GM19025 (cell line): ENCODE measurements around the gene ZGLP1.
A peak's percentile ranks its signal among the peaks of the same experiment; 100 is the strongest.

Source experiments
- ATAC-seq: cut with Tn5 transposase; IDR thresholded peaks from one replicate; pipeline ENCODE4 v1.9.1; 2021; ENCODE audit warnings: mild to moderate bottlenecking, low read depth, moderate library complexity; ENCODE audit not compliant: unreplicated experiment

Gene ZGLP1

DNA sequence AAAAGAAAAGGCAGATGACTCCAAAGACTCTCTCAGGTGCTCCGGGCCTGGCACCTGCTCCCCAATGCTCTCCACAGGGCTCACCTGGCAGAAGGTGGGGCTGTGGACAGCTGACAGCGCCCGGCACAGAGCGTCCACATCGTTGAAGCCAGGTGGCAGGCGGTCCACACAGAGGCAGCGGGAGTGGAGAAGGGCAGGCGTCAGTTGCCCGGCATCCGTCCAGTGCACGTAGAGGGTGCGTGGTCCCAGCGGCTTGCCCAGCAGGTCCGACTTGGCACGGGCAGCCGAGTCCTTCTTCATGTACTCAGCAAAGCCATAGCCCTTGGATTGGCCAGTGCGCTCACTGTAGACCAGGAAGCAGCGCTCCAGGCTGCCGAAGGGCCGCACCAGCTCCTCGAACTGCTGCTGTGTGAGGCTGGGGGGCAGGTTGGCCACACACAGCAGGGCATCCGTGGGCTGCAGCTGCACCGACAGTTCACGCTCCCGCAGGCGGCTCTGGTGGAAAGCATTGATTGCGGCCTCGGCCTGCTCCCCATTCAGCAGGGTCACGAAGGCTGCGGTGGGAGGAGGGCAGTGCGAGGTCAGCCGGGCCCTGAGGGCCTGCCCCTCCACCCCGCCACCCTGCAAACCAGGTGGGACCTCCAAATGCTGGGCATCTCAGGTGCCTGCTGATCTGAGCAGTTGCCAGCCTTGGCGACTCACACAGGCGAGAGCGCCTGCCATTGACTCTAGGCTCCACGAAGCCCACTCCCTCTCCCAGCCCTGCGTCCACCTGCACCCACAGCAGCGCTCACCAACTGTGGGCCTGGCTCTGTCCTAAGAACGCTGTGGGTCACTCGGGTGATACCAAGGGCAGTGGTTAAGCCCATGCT lies 19.2 kb upstream of the ZGLP1 start:
- ATAC-seq, result no peak

- no peak for ATAC-seq
Observed at GRCh38 chr19:10327793-10328192, 18.2 kb upstream of the ZGLP1 start.

GRCh38 chr19:10325732-10326131 lies 16.1 kb upstream of the ZGLP1 start:
- no peak for ATAC-seq

- no peak for ATAC-seq
Observed at GRCh38 chr19:10321874-10322835, 12.5 kb upstream of the ZGLP1 start.

- no peak for ATAC-seq
Observed at GRCh38 chr19:10321417-10321797, 11.8 kb upstream of the ZGLP1 start.

- no peak for ATAC-seq
Observed at GRCh38 chr19:10320602-10321416, 11.2 kb upstream of the ZGLP1 start.

DNA sequence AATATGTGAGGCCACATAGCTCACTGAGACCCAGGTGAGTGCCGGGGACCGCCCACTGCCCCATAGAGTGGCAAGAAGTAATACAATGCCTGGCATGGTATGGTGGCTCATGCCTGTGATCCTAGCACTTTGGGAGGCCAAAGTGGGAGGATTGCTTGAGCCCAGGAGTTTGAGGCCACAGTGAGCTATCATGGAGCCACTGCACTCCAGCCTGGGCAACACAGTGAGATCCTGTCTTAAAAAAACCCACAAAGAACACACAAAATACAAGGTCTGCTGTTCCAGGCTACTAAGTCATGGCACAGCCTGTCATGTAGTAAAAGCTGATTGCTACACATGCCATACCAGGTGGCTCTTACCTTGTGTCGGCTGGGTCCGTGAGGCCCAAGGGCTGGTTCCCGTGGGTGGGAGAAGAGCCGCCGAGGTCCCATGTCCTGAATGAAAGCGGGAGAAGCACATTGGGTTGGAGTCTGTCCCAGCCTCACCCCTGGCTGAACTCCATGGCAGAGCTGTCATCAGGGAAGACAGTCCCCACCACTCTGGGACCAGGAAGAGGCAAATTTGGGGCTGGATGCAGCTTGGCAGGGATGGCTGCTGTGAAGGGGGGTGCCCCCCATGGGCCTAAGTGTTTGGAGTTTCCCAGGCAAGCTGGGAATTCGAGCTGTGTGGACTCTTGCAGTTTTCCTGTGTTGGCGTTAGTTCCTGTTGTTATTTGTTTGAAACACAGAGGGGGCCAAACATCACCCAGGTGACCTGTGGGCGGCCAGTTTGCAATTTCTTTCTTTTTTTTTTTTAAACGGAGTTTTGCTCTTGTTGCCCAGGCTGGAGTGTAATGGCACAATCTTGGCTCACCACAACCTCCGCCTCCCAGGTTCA lies 9.4 kb upstream of the ZGLP1 start:
- no peak for ATAC-seq

GRCh38 chr19:10317857-10318462 lies 8.3 kb upstream of the ZGLP1 start:
- ATAC-seq, result no peak

GRCh38 chr19:10317045-10317856 lies 7.6 kb upstream of the ZGLP1 start:
- no peak for ATAC-seq

GRCh38 chr19:10316229-10317044 lies 6.8 kb upstream of the ZGLP1 start:
- ATAC-seq, result no peak

GRCh38 chr19:10315335-10316214 lies 6.0 kb upstream of the ZGLP1 start, which contains the start of gene FDX2:
TSS of gene FDX2 (minus strand) at chr19:10316015. CDS start at chr19:10315996, 19 bp downstream.
- ATAC-seq, result peak; percentile 59

DNA sequence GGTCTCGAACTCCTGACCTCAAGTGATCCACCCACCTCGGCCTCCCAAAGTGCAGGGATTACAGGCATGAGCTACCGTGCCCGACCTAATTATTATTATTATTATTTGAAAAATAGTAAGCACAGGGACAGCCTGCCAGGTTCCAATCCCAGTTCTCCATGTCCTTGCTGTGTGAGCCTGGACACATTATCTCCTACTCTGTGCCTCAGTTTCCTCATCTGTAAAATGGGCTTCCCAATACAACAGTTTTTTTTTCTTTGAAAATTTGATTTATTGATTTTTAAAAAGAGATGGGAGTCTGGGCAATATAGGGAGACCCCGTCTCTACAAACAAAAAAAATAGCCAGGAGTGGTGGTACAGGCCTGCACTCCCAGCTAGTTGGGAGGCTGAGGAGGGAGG lies 3.3 kb downstream of the ZGLP1 start:
- no peak for ATAC-seq

- ATAC-seq, result no peak
Observed at GRCh38 chr19:10305139-10305806, 4.3 kb downstream of the ZGLP1 start.

- ATAC-seq, result no peak
Observed at GRCh38 chr19:10299545-10300458, 9.8 kb downstream of the ZGLP1 start.
